Heart left ventricle (tissue), 13 donors: ENCODE results near the gene TTC27.

Source experiments
- CTCF ChIP-seq, 12 donors: fragments of 200-600 bp; sonication (generic) in 4 of 12; IDR thresholded peaks; one replicate each; pipeline versions ENCODE4 v1.5.0 to v1.8.0; 2018 to 2022; ENCODE audit warnings: antibody characterized with exemption in 12 of 12, mild to moderate bottlenecking in 5 of 12
- POLR2A ChIP-seq, 2 donors: fragments of 450-650 bp; IDR thresholded peaks; one replicate each; pipeline ENCODE4 v1.6.1; 2017; ENCODE audit warnings: antibody characterized with exemption in 2 of 2, mild to moderate bottlenecking in 2 of 2, moderate library complexity in 2 of 2
- donor health status: ischemic (EF 13 %, LVEDD 7.1; RV severe dilation, severe dysfunction).
- donor health status: DM: no; HTN: yes; CAD: no.
- donor health status: DM: no; HTN: no; CAD: no.
- donor health status: ischemic (EF 25% LVEDD 6.9; RV normal size, moderate dysfunction).
- donor health status: ischemic (EF 25% LVEDD 5.7; RV mildly dilated, moderate dysfunction).
- donor health status: ischemic (EF 35%, LVEDD 5.7; RV mildly dilated, moderate dysfunction).
- donor health status: nonischemic (EF 11% LVEDD 7.7; RV severe dilation, severe dysfunction).
- donor health status: DM: yes; HTN: yes; CAD: no.
- donor health status: PGD.
- donor health status: ischemic (EF 29% LVEDD 5.4; RV normal size, mild dysfunction).
- donor health status: nonischemic (EF 23%, LVEDD 6.1; RV moderate dilation, normal function).

- no peak for TF ChIP-seq POLR2A (IDR thresholded peaks at IDR 0.05)
- TF ChIP-seq CTCF (IDR thresholded peaks at IDR 0.05), result no peak
These were observed 236.7 kb downstream of the TTC27 start for GRCh38 chr2:32864334-32865111.
